ENCODE results near the gene C1orf232. TPM values are rescaled to one million over a fixed set of nuclear protein-coding genes. Genes with fewer than 3 reads are reported as not detected.

Gene C1orf232
- total and polyA plus RNA-seq, 9 of the 15 experiments (the other 6 are each of a cell fraction or from before 2014, with no cell fraction given) = not detected

DNA sequence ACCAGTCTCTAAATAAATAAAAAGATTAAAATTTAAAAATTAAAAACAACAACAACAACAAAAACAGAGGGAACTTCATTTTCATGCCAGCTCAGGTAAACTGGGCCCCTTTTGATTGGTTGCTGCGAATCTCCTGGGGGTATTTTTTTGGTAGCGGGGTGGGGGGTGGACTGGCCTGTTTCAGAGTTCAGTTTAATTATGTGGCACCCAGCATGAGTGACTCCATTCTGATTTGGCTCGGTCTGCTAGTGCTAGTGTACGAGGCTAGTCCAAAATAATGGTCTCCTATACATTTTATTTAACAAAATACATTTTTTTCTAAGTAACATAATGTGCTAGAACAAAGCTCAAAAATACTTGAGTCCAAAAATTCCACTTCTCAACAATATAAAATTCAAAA, 39.0 kb downstream of the C1orf232 start:
- H4K20me1 ChIP-seq (replicated peaks; ENCODE audit: control insufficient read depth, insufficient read depth, low read length) = no peaks in the 10 kb centered on the region
- H3K36me3 ChIP-seq (ENCODE audit: control insufficient read depth, insufficient read depth, low read length) = peaks cover 5% of the 10 kb centered on the region
- no peak overlapping the region for H3K4me3 ChIP-seq
- no TSS peak for BruUV-seq (replicated peaks)
- H3K4me2 ChIP-seq (ENCODE audit: insufficient read depth, low read length) = no peak overlapping the region
- DNase-seq (ENCODE audit: extremely low read depth in 1 of 4, low spot score in 3 of 4) (no peak), ATAC-seq (no peak), FAIRE-seq (no peak)
- H3K9me3 ChIP-seq (replicated peaks; ENCODE audit: control insufficient read depth, insufficient read depth, low read depth, low read length) = no peaks in the 10 kb centered on the region
- in situ Hi-C loops (cut with MboI) (no loop called here), intact Hi-C loops (cut with micrococcal nuclease) (no loop called here)
- peaks cover 39 to 61% of the 10 kb centered on the region in 2 experiments for H3K4me1 ChIP-seq (replicated peaks in 1 of 2; ENCODE audit: control insufficient read depth in 2 of 2, insufficient read depth in 2 of 2, low read length in 2 of 2)
- H3K9ac ChIP-seq (ENCODE audit: insufficient read depth in 1 of 2, low read depth in 2 of 2, low read length in 2 of 2) = no peak overlapping the region
- peak overlapping the region; percentile 78; the same call in 1 of the 2 replicates for H2AFZ ChIP-seq (ENCODE audit: low read depth, low read length)
- no peak overlapping the region for H3K27ac ChIP-seq (ENCODE audit: extremely low read depth, low read depth, low read length)
- H3K27me3 ChIP-seq (ENCODE audit: control insufficient read depth in 2 of 2, insufficient read depth in 2 of 2, low read length in 2 of 2) = no peaks in the 10 kb centered on the region
- no peaks in the 10 kb centered on the region for H3K9me1 ChIP-seq (ENCODE audit: control insufficient read depth, insufficient read depth, low read length)
- POLR2A ChIA-PET = interaction anchor here (0.6 to 13.3 kb wide), 6 partner anchors 9 to 237 kb away, joined by 3 to 237 read pairs (median 6); partner anchors contain the start of gene PDIK1L
- CTCF ChIA-PET (ENCODE audit: low intra/inter-chr PET ratio) = interaction anchor here (0.6 kb wide), 1 partner anchor 13 kb away, joined by 3 read pairs; no protein-coding TSS in a partner anchor
- 93% methylated on average over 4 of the region's 4 CpGs for WGBS (ENCODE audit: insufficient coverage, low coverage, missing lambda C conversion rate)
- H3K79me2 ChIP-seq (ENCODE audit: control insufficient read depth, insufficient read depth, low read length) = peaks cover 27% of the 10 kb centered on the region
- TF ChIP-seq HSF4 (CRISPR knock-in tag; IDR thresholded peaks at IDR 0.05; ENCODE audit: borderline replicate concordance) (peak; percentile 35; the same call in 1 of the 2 replicates), RBBP5 (IDR thresholded peaks at IDR 0.05; ENCODE audit: borderline replicate concordance, insufficient read depth, low read length, poor library complexity, severe bottlenecking) (no peak), TCF15 (CRISPR knock-in tag; IDR thresholded peaks at IDR 0.05) (peak; percentile 80; the same call in 1 of the 2 replicates), HIVEP1 (CRISPR knock-in tag; IDR thresholded peaks at IDR 0.05) (0 out of 2 replicates have a peak, but pooled peaks have one; percentile 20), ZNF23 (CRISPR knock-in tag; IDR thresholded peaks at IDR 0.05) (peak; percentile 57; the same call in 1 of the 2 replicates), SETDB1 (IDR thresholded peaks at IDR 0.05; ENCODE audit: low read length) (no peak), C11orf30 (IDR thresholded peaks at IDR 0.05; ENCODE audit: low read depth) (no peak), STAG1 (CRISPR knock-in tag; IDR thresholded peaks at IDR 0.05; ENCODE audit: borderline replicate concordance) (no peak)
- TF ChIP-seq, protein P1, sequence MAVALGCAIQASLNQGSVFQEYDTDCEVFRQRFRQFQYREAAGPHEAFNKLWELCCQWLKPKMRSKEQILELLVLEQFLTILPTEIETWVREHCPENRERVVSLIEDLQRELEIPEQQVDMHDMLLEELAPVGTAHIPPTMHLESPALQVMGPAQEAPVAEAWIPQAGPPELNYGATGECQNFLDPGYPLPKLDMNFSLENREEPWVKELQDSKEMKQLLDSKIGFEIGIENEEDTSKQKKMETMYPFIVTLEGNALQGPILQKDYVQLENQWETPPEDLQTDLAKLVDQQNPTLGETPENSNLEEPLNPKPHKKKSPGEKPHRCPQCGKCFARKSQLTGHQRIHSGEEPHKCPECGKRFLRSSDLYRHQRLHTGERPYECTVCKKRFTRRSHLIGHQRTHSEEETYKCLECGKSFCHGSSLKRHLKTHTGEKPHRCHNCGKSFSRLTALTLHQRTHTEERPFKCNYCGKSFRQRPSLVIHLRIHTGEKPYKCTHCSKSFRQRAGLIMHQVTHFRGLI (CRISPR knock-in tag; IDR thresholded peaks at IDR 0.05) = peak; percentile 79; the same call in 1 of the 2 replicates
- TF ChIP-seq, protein P2, sequence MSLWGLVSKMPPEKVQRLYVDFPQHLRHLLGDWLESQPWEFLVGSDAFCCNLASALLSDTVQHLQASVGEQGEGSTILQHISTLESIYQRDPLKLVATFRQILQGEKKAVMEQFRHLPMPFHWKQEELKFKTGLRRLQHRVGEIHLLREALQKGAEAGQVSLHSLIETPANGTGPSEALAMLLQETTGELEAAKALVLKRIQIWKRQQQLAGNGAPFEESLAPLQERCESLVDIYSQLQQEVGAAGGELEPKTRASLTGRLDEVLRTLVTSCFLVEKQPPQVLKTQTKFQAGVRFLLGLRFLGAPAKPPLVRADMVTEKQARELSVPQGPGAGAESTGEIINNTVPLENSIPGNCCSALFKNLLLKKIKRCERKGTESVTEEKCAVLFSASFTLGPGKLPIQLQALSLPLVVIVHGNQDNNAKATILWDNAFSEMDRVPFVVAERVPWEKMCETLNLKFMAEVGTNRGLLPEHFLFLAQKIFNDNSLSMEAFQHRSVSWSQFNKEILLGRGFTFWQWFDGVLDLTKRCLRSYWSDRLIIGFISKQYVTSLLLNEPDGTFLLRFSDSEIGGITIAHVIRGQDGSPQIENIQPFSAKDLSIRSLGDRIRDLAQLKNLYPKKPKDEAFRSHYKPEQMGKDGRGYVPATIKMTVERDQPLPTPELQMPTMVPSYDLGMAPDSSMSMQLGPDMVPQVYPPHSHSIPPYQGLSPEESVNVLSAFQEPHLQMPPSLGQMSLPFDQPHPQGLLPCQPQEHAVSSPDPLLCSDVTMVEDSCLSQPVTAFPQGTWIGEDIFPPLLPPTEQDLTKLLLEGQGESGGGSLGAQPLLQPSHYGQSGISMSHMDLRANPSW (CRISPR knock-in tag; IDR thresholded peaks at IDR 0.05) = no peak
- TF ChIP-seq, protein P3, sequence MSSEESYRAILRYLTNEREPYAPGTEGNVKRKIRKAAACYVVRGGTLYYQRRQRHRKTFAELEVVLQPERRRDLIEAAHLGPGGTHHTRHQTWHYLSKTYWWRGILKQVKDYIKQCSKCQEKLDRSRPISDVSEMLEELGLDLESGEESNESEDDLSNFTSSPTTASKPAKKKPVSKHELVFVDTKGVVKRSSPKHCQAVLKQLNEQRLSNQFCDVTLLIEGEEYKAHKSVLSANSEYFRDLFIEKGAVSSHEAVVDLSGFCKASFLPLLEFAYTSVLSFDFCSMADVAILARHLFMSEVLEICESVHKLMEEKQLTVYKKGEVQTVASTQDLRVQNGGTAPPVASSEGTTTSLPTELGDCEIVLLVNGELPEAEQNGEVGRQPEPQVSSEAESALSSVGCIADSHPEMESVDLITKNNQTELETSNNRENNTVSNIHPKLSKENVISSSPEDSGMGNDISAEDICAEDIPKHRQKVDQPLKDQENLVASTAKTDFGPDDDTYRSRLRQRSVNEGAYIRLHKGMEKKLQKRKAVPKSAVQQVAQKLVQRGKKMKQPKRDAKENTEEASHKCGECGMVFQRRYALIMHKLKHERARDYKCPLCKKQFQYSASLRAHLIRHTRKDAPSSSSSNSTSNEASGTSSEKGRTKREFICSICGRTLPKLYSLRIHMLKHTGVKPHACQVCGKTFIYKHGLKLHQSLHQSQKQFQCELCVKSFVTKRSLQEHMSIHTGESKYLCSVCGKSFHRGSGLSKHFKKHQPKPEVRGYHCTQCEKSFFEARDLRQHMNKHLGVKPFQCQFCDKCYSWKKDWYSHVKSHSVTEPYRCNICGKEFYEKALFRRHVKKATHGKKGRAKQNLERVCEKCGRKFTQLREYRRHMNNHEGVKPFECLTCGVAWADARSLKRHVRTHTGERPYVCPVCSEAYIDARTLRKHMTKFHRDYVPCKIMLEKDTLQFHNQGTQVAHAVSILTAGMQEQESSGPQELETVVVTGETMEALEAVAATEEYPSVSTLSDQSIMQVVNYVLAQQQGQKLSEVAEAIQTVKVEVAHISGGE (CRISPR knock-in tag; IDR thresholded peaks at IDR 0.05) = peak in 1 of 3 experiments; percentile 51; a peak in 1 of 6 replicates
